Smooth muscle cell (in vitro differentiated cells): ENCODE measurements around the gene SMURF1. TPM values are rescaled to one million over a fixed set of nuclear protein-coding genes. Genes with fewer than 3 reads are reported as not detected.

Experiments used
- DNase-seq: peaks from one replicate; lab custom pipeline; 2025; ENCODE audit not compliant: unreplicated experiment; lab: John Stamatoyannopoulos, UW
- H2AFZ ChIP-seq: fragments of 200-600 bp; sonication (generic); 2 replicates; pipeline ENCODE4 v1.6.0; 2016; ENCODE audit warnings: antibody characterized with exemption, low read depth, mild to moderate bottlenecking
- H3F3A ChIP-seq: fragments of 200-600 bp; sonication (generic); 2 replicates; pipeline ENCODE4 v1.6.0; 2017; ENCODE audit warnings: antibody characterized with exemption, low read depth
- H3K27ac ChIP-seq: fragments of 200-600 bp; sonication (generic); 2 replicates; pipeline ENCODE4 v1.5.1; 2016; ENCODE audit warnings: low read depth, mild to moderate bottlenecking
- H3K27me3 ChIP-seq: fragments of 200-600 bp; sonication (generic); 2 replicates; pipeline ENCODE4 v1.6.1; 2016; ENCODE audit warnings: low read depth, mild to moderate bottlenecking
- H3K36me3 ChIP-seq: fragments of 200-600 bp; sonication (generic); 2 replicates; pipeline ENCODE4 v1.5.1; 2016; ENCODE audit warnings: low read depth
- H3K4me1 ChIP-seq: fragments of 200-600 bp; sonication (generic); 2 replicates; pipeline ENCODE4 v1.5.1; 2016; ENCODE audit warnings: low read depth
- H3K4me2 ChIP-seq: fragments of 200-600 bp; sonication (generic); 2 replicates; pipeline ENCODE4 v1.6.0; 2016; ENCODE audit warnings: mild to moderate bottlenecking
- H3K4me3 ChIP-seq: fragments of 200-600 bp; sonication (generic); 2 replicates; pipeline ENCODE4 v1.5.1; 2016; ENCODE audit warnings: mild to moderate bottlenecking
- H3K79me2 ChIP-seq: fragments of 200-600 bp; sonication (generic); 2 replicates; pipeline ENCODE4 v1.6.0; 2016; ENCODE audit warnings: low read depth, mild to moderate bottlenecking
- H3K9ac ChIP-seq: fragments of 200-600 bp; sonication (generic); 2 replicates; pipeline ENCODE4 v1.6.0; 2016; ENCODE audit warnings: low read depth
- H3K9me3 ChIP-seq: fragments of 200-600 bp; sonication (generic); replicated peaks from 2 replicates; pipeline ENCODE4 v1.5.1; 2016; ENCODE audit warnings: low read depth
- H4K20me1 ChIP-seq: fragments of 200-600 bp; sonication (generic); 2 replicates; pipeline ENCODE4 v1.6.0; 2016; ENCODE audit warnings: low read depth
- WGBS: methylation state at CpG from one replicate; pipeline ENCODE4 v1.1.7; 2016; ENCODE audit warnings: low lambda C conversion rate; 5-methylcytosine and 5-hydroxymethylcytosine counted together
- polyA plus RNA-seq: library from polyadenylated mRNA; unstranded; fragments of >200 nt; fragmentation: Nextera tagmentation; extraction: Ambion mirVana; gene quantifications from 2 replicates; pipeline ENCODE4 v1.2.1, GENCODE V29; 2016
- total RNA-seq: library from RNA; depleted of rRNA; stranded (reverse); fragments of >200 nt; gene quantifications from 2 replicates; pipeline ENCODE4 v1.2.3, GENCODE V29; 2014
- TF ChIP-seq, protein P1 (sequence below): fragments of 200-600 bp; sonication (generic); IDR thresholded peaks from 2 replicates; pipeline ENCODE4 v1.5.1; 2017; ENCODE audit warnings: borderline replicate concordance, mild to moderate bottlenecking, antibody characterized with exemption; ENCODE audit not compliant: insufficient read depth, poor library complexity, severe bottlenecking

Gene SMURF1
- total and polyA plus RNA-seq, 2 experiments from 2014 or later = 17.5 to 28.5 TPM

GRCh38 chr7:99111591-99111990 lies 32.3 kb downstream of the SMURF1 start:
- peaks cover 3% of the 10 kb centered on the region for H3F3A ChIP-seq
- no peak overlapping the region for H3K4me3 ChIP-seq
- H3K27ac ChIP-seq = peak overlapping the region; percentile 54
- H3K27me3 ChIP-seq = no peaks in the 10 kb centered on the region
- H2AFZ ChIP-seq = no peak overlapping the region
- DNase-seq = no peak
- TF ChIP-seq, protein P1, sequence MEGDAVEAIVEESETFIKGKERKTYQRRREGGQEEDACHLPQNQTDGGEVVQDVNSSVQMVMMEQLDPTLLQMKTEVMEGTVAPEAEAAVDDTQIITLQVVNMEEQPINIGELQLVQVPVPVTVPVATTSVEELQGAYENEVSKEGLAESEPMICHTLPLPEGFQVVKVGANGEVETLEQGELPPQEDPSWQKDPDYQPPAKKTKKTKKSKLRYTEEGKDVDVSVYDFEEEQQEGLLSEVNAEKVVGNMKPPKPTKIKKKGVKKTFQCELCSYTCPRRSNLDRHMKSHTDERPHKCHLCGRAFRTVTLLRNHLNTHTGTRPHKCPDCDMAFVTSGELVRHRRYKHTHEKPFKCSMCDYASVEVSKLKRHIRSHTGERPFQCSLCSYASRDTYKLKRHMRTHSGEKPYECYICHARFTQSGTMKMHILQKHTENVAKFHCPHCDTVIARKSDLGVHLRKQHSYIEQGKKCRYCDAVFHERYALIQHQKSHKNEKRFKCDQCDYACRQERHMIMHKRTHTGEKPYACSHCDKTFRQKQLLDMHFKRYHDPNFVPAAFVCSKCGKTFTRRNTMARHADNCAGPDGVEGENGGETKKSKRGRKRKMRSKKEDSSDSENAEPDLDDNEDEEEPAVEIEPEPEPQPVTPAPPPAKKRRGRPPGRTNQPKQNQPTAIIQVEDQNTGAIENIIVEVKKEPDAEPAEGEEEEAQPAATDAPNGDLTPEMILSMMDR = no peak
- H3K79me2 ChIP-seq = peaks cover 99% of the 10 kb centered on the region
- no peaks in the 10 kb centered on the region for H3K9me3 ChIP-seq
- peaks cover 17% of the 10 kb centered on the region for H3K4me1 ChIP-seq
- H3K4me2 ChIP-seq = no peak overlapping the region
- H4K20me1 ChIP-seq = peaks cover 72% of the 10 kb centered on the region
- H3K9ac ChIP-seq = no peak overlapping the region
- H3K36me3 ChIP-seq = no peaks in the 10 kb centered on the region

DNA sequence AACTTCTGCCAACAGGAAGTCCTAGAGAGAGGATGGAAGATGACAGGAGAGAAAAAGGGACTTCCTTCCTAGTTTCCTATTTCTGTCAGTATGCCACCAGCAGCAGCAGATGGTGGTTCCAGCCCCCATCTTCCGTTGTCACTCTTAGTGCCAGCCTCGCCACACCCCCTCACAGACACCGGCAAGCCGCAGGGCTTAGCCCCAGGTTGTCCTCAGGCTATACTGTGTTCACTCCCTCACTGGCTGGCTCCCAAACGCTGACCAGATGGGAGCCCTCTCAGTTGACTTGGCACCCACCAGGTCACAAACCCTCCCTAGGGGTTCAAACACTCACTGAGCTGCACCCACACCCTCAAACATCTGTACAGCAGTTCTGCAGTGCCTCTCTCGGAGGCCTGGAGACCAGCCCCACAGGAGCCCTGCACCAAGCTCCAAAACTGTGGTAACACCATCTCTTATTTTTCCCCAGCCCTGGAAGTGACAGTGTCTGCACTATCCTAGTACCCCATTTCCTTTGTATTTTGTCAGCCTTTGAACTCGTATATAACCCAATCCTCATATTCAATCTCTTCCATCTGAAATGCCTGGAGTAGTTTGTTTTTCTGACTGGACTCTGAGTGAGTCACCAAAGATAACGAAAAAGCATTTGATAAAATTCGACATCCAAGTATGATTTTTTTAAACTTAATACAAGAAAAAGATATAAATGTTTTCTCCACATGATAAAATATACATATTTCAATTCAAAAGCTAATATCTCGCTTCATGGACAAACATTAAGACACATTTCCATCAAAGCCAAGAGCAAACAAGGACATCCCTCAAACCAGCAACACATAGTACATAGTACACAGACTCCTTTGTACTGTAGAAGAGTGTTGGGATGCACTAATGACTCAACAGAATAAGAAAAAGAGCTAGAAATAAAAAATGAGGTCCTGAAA lies 34.5 kb downstream of the SMURF1 start:
- Histone ChIP-seq H3K27me3 (no peaks in the 10 kb centered on the region), H3K4me2 (peak overlapping the region; percentile 70), H4K20me1 (peaks cover 81% of the 10 kb centered on the region), H3F3A (no peaks in the 10 kb centered on the region), H3K4me1 (peaks cover 19% of the 10 kb centered on the region), H3K9ac (no peak overlapping the region), H3K36me3 (no peaks in the 10 kb centered on the region), H2AFZ (no peak overlapping the region), H3K4me3 (no peak overlapping the region), H3K27ac (peak overlapping the region; percentile 67), H3K79me2 (peaks cover 99% of the 10 kb centered on the region), H3K9me3 (no peaks in the 10 kb centered on the region)
- WGBS = 59% methylated on average over 10 of the region's 10 CpGs
- DNase-seq = no peak
- TF ChIP-seq, protein P1 = no peak

DNA sequence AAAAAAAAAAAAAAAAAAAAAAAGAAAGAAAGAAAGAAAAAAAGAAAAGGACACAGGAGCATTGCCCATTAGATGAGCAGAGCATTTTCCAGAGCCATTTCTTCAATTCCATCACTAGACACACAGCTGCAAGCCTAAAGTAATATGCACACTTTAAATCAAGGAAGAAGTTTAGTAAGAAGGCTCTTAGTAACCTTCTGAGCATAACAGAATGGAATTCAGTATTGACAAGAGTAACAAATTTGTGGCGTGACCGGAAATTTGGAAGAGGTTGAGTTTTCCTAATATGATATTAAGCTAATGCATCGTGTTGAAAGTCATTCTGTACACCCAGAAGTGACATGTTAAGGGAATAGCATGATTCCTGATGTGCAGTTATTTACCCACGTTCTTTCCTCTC lies 35.3 kb downstream of the SMURF1 start:
- 94% methylated on average over 4 of the region's 4 CpGs for WGBS
- peaks cover 89% of the 10 kb centered on the region for H4K20me1 ChIP-seq
- no peaks in the 10 kb centered on the region for H3K27me3 ChIP-seq
- H3K9ac ChIP-seq = no peak overlapping the region
- peaks cover 19% of the 10 kb centered on the region for H3K4me1 ChIP-seq
- H3K4me2 ChIP-seq = peak overlapping the region; percentile 70
- H3K79me2 ChIP-seq = peaks cover 99% of the 10 kb centered on the region
- no peak overlapping the region for H2AFZ ChIP-seq
- no peaks in the 10 kb centered on the region for H3F3A ChIP-seq
- H3K4me3 ChIP-seq = no peak overlapping the region
- TF ChIP-seq, protein P1 = no peak
- H3K9me3 ChIP-seq = no peaks in the 10 kb centered on the region
- H3K36me3 ChIP-seq = no peaks in the 10 kb centered on the region
- no peak for DNase-seq
- peak overlapping the region; percentile 67 for H3K27ac ChIP-seq
